Panc1 (cell line): ENCODE data around the gene TUBG1. TPM values are rescaled to one million over a fixed set of nuclear protein-coding genes. Genes with fewer than 3 reads are reported as not detected.

ENCODE experiments used
- ATAC-seq: fragments of 200-7000 bp; cut with Tn5 transposase; 2 replicates; pipeline ENCODE4 v1.9.1; 2020; ENCODE audit warnings: mild to moderate bottlenecking, moderate library complexity
- BruUV-seq: library from RNA; stranded (reverse); fragments of 400-500 nt; replicated peaks from 2 replicates; lab custom pipeline; 2021; lab: Mats Ljungman, UMichigan
- CTCF ChIA-PET: fragments of 300-600 bp; sonication (Branson Sonifier 250); formaldehyde crosslinking; loops from one replicate; lab custom pipeline; 2022; ENCODE audit warnings: antibody characterized with exemption; lab: Charles Lee
- POLR2A ChIA-PET: fragments of 300-600 bp; sonication (Branson Sonifier 250); formaldehyde crosslinking; loops from one replicate; lab custom pipeline; 2022; ENCODE audit warnings: antibody characterized with exemption; lab: Charles Lee
- DNase-seq: peaks from one replicate; pipeline ENCODE4 v3.0.0-alpha.2; 2010; ENCODE audit warnings: low read depth, low spot score
- H3K27ac ChIP-seq: 2 replicates; pipeline ENCODE4 v1.5.1; 2011; ENCODE audit warnings: mild to moderate bottlenecking, low read length, inconsistent platforms
- H3K27me3 ChIP-seq: fragments of 200-500 bp; sonication (Bioruptor generic); 2 replicates; pipeline ENCODE4 v1.6.0; 2014; ENCODE audit warnings: low read length, inconsistent platforms; ENCODE audit not compliant: control insufficient read depth, insufficient read depth
- H3K36me3 ChIP-seq: fragments of 200-500 bp; sonication (Bioruptor generic); 2 replicates; pipeline ENCODE4 v1.5.1; 2014; ENCODE audit warnings: inconsistent platforms, mild to moderate bottlenecking, low read length, moderate library complexity; ENCODE audit not compliant: control insufficient read depth, insufficient read depth
- H3K4me1 ChIP-seq: 2 replicates; pipeline ENCODE4 v1.5.1; 2011; ENCODE audit warnings: inconsistent platforms, mild to moderate bottlenecking, low read length, moderate library complexity; ENCODE audit not compliant: control insufficient read depth, insufficient read depth
- H3K4me3 ChIP-seq, 2 experiments: 2 replicates each; pipeline ENCODE4 v1.5.1; 2011 to 2012; ENCODE audit warnings: low read depth in 2 of 2, low read length in 2 of 2, mild to moderate bottlenecking in 2 of 2, inconsistent platforms in 1 of 2, moderate library complexity in 1 of 2
- H3K9me3 ChIP-seq: fragments of 200-500 bp; sonication (Bioruptor generic); 2 replicates; pipeline ENCODE4 v1.5.1; 2014; ENCODE audit warnings: low read depth, mild to moderate bottlenecking, inconsistent platforms, low read length, moderate library complexity; ENCODE audit not compliant: control insufficient read depth, insufficient read depth
- POLR2AphosphoS5 ChIP-seq: IDR thresholded peaks from 2 replicates; pipeline ENCODE4 v1.6.1; 2012; ENCODE audit warnings: mild to moderate bottlenecking, low read depth, low read length, moderate library complexity
- SIN3A ChIP-seq: IDR thresholded peaks from 2 replicates; pipeline ENCODE4 v1.6.1; 2012; ENCODE audit warnings: low read depth, mild to moderate bottlenecking, low read length, moderate library complexity, borderline replicate concordance; ENCODE audit not compliant: insufficient read depth
- TCF7L2 ChIP-seq: IDR thresholded peaks from 2 replicates; pipeline ENCODE4 v1.6.1; 2011; ENCODE audit warnings: mild to moderate bottlenecking, low read depth, low read length, inconsistent platforms
- in situ Hi-C: cut with HindIII; loops from 2 replicates; pipeline ENCODE4 v1.10.0; 2016; ENCODE audit warnings: low sequenced_read_pairs, low pct_unique_long_range_greater_than_20kb
- intact Hi-C: fragments of 100-400 bp; cut with micrococcal nuclease; formaldehyde crosslinking; loops from one replicate; pipeline ENCODE4 v1.10.0; 2022; ENCODE audit not compliant: unreplicated experiment
- total RNA-seq: library from RNA; stranded (reverse); gene quantifications from one replicate; pipeline ENCODE4 v1.2.1, GENCODE V29; 2021; ENCODE audit not compliant: unreplicated experiment
- TF ChIP-seq, protein P1 (sequence below): fragments of 450-650 bp; IDR thresholded peaks from 2 replicates; pipeline ENCODE4 v1.5.1; 2017; ENCODE audit warnings: mild to moderate bottlenecking
- TF ChIP-seq, protein P2 (sequence below), 2 experiments: IDR thresholded peaks; 2 replicates each; pipeline ENCODE4 v1.6.1; 2011 to 2012; ENCODE audit warnings: low read depth in 2 of 2, control low read depth in 1 of 2, low read length in 1 of 2, mild to moderate bottlenecking in 1 of 2, moderate library complexity in 1 of 2; ENCODE audit not compliant: insufficient read depth in 1 of 2

TUBG1 gene
- total RNA-seq, 1 experiment from 2014 or later: 99.8 TPM

DNA sequence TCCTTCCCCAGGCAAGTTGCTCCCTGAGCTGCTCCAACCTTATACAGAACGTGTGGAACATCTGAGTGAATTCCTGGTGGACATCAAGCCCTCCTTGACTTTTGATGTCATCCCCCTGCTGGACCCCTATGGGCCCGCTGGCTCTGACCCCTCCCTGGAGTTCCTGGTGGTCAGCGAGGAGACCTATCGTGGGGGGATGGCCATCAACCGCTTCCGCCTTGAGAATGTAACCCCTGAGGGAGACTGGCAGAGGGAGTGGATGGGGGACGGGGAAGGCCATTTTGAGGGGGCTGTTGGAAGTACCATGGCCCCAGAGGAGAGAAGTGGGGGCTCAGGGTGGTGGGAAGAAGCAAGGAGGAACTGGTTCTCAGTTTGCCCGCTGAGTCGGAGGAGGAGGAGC lies 45.5 kb upstream of the TUBG1 start:
- Histone ChIP-seq H3K27ac (peak overlapping the region; percentile 89), H3K36me3 (peaks cover 7% of the 10 kb centered on the region), H3K4me1 (peaks cover 28% of the 10 kb centered on the region), H3K27me3 (no peaks in the 10 kb centered on the region), H3K4me3 (peak overlapping the region; percentile 87 to 88), H3K9me3 (no peaks in the 10 kb centered on the region)
- POLR2A ChIA-PET: no interaction called here
- no peak for TF ChIP-seq SIN3A
- TF ChIP-seq POLR2AphosphoS5: no peak
- no peak for TF ChIP-seq TCF7L2
- TF ChIP-seq, protein P1, sequence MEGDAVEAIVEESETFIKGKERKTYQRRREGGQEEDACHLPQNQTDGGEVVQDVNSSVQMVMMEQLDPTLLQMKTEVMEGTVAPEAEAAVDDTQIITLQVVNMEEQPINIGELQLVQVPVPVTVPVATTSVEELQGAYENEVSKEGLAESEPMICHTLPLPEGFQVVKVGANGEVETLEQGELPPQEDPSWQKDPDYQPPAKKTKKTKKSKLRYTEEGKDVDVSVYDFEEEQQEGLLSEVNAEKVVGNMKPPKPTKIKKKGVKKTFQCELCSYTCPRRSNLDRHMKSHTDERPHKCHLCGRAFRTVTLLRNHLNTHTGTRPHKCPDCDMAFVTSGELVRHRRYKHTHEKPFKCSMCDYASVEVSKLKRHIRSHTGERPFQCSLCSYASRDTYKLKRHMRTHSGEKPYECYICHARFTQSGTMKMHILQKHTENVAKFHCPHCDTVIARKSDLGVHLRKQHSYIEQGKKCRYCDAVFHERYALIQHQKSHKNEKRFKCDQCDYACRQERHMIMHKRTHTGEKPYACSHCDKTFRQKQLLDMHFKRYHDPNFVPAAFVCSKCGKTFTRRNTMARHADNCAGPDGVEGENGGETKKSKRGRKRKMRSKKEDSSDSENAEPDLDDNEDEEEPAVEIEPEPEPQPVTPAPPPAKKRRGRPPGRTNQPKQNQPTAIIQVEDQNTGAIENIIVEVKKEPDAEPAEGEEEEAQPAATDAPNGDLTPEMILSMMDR: no peak
- CTCF ChIA-PET: interaction anchor here (0.6 kb wide), 1 partner anchor 175 kb away, joined by 3 read pairs; the partner anchor contains the start of gene STAT3
- no peak for DNase-seq
- in situ Hi-C loops (no loop called here), intact Hi-C loops (no loop called here)
- ATAC-seq: no peak
- no TSS peak for BruUV-seq

DNA sequence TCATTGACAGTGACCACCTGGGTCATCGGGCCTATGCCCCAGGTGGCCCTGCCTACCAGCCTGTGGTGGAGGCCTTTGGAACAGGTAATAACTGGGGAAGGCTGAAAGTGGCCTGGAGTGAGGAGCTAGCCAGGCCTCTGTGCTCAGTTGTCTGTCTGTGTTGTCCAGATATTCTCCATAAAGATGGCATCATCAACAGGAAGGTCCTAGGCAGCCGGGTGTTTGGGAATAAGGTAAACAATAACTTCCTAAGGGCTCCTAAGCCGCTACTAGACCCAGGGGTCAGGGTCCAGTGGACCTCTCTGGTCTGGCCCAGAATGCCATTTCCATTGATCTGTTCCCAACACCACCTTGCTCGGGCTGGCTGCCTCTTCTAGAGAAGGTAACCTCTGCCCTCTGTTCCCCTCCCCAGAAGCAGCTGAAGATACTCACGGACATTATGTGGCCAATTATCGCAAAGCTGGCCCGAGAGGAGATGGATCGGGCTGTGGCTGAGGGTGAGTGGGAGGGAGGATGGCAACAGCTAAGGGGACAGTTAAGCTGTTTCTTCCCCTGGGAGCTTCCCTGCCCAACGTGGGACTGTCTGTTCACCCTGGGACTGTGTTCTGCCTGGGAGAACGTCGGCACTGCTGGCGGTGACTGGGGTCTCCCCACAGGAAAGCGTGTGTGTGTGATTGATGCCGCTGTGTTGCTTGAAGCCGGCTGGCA lies 44.5 kb upstream of the TUBG1 start:
- TF ChIP-seq TCF7L2 (no peak), SIN3A (no peak), POLR2AphosphoS5 (no peak)
- TF ChIP-seq, protein P1: no peak
- TF ChIP-seq, protein P2, sequence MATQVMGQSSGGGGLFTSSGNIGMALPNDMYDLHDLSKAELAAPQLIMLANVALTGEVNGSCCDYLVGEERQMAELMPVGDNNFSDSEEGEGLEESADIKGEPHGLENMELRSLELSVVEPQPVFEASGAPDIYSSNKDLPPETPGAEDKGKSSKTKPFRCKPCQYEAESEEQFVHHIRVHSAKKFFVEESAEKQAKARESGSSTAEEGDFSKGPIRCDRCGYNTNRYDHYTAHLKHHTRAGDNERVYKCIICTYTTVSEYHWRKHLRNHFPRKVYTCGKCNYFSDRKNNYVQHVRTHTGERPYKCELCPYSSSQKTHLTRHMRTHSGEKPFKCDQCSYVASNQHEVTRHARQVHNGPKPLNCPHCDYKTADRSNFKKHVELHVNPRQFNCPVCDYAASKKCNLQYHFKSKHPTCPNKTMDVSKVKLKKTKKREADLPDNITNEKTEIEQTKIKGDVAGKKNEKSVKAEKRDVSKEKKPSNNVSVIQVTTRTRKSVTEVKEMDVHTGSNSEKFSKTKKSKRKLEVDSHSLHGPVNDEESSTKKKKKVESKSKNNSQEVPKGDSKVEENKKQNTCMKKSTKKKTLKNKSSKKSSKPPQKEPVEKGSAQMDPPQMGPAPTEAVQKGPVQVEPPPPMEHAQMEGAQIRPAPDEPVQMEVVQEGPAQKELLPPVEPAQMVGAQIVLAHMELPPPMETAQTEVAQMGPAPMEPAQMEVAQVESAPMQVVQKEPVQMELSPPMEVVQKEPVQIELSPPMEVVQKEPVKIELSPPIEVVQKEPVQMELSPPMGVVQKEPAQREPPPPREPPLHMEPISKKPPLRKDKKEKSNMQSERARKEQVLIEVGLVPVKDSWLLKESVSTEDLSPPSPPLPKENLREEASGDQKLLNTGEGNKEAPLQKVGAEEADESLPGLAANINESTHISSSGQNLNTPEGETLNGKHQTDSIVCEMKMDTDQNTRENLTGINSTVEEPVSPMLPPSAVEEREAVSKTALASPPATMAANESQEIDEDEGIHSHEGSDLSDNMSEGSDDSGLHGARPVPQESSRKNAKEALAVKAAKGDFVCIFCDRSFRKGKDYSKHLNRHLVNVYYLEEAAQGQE (IDR thresholded peaks at IDR 0.05; ENCODE audit: insufficient read depth in 1 of 2, low read depth in 2 of 2, low read length in 1 of 2): no peak
- ATAC-seq (no peak), DNase-seq (no peak)
- POLR2A ChIA-PET: interaction anchor here (0.6 to 0.7 kb wide), 2 partner anchors 11 to 13 kb away, joined by 3 to 4 read pairs; partner anchors contain the start of gene PSMC3IP
- peaks cover 7% of the 10 kb centered on the region for H3K36me3 ChIP-seq
- no peaks in the 10 kb centered on the region for H3K9me3 ChIP-seq
- no peaks in the 10 kb centered on the region for H3K27me3 ChIP-seq
- no TSS peak for BruUV-seq
- in situ Hi-C loops: no loop called here
- H3K27ac ChIP-seq: peak overlapping the region; percentile 89
- intact Hi-C loops: no loop called here
- peaks cover 28% of the 10 kb centered on the region for H3K4me1 ChIP-seq
- CTCF ChIA-PET: interaction anchor here (0.5 to 0.7 kb wide), 2 partner anchors 17 to 1185 kb away, joined by 3 to 7 read pairs; no protein-coding TSS in a partner anchor
- no peak overlapping the region for H3K4me3 ChIP-seq
